ENCODE measurements around the gene DNAH14. TPM values are rescaled to one million over a fixed set of nuclear protein-coding genes. Genes with fewer than 3 reads are reported as not detected.

Gene DNAH14
- polyA plus RNA-seq, 1 experiment = 11.1 TPM

DNA sequence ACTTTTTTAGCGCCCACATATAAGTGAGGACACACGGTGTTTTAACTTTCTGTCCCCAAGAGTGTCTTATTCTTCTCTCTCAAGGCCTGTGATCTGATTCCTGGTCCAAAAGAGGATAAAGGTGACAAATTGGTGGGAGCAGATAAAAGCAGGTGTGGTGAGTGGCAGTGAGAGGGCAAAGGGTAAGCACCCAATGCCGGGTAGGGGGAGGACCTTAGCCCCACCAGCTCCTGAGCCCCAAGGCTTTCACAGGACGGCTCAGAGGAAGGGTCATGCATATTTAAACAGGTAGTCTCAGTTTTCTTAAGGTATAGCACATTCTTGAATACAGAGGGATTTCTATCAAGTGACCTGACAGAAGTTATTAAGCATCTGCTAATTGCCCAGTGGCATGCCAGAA lies 478.8 kb downstream of the DNAH14 start:
- DNase-seq (ENCODE audit: low read depth, low spot score) = no peak
- ChIA-PET POLR2A (no interaction called here), CTCF (no interaction called here)
- no peak overlapping the region for H3K4me3 ChIP-seq (ENCODE audit: low read depth, low read length)
- no peaks in the 10 kb centered on the region for H3K27me3 ChIP-seq (ENCODE audit: control insufficient read depth, insufficient read depth, low read length)
- TF ChIP-seq, protein P1, sequence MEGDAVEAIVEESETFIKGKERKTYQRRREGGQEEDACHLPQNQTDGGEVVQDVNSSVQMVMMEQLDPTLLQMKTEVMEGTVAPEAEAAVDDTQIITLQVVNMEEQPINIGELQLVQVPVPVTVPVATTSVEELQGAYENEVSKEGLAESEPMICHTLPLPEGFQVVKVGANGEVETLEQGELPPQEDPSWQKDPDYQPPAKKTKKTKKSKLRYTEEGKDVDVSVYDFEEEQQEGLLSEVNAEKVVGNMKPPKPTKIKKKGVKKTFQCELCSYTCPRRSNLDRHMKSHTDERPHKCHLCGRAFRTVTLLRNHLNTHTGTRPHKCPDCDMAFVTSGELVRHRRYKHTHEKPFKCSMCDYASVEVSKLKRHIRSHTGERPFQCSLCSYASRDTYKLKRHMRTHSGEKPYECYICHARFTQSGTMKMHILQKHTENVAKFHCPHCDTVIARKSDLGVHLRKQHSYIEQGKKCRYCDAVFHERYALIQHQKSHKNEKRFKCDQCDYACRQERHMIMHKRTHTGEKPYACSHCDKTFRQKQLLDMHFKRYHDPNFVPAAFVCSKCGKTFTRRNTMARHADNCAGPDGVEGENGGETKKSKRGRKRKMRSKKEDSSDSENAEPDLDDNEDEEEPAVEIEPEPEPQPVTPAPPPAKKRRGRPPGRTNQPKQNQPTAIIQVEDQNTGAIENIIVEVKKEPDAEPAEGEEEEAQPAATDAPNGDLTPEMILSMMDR (IDR thresholded peaks at IDR 0.05; ENCODE audit: low read depth, low read length) = no peak
- H3K27ac ChIP-seq (ENCODE audit: low read depth, low read length) = no peak overlapping the region
- no peaks in the 10 kb centered on the region for H3K9me3 ChIP-seq (ENCODE audit: control insufficient read depth, insufficient read depth, low read length)

DNA sequence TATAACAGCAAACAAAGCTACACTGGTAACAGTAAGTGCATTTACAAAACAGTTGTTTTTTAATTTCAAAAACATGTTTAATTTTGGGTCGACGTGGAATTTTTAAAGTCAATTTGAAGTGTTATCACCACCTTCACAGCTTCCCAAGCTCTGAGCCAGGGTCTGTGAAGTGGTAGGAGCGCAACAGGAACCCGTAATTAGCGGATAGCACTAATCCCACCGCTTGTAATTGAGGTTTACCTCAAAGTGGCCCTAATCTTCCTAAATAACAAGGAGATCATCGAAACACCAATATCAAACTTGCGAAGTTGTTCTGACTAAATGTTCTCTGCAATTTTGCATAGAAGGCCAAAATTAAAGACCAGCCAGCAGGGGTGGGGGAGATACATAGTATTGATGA lies 479.6 kb downstream of the DNAH14 start:
- DNase-seq (ENCODE audit: low read depth, low spot score) = no peak
- CTCF ChIA-PET = interaction anchor here (0.9 kb wide), 1 partner anchor 66 kb away, joined by 3 read pairs; no protein-coding TSS in a partner anchor
- Histone ChIP-seq H3K9me3 (ENCODE audit: control insufficient read depth, insufficient read depth, low read length) (no peaks in the 10 kb centered on the region), H3K27ac (ENCODE audit: low read depth, low read length) (no peak overlapping the region), H3K4me3 (ENCODE audit: low read depth, low read length) (no peak overlapping the region), H3K27me3 (ENCODE audit: control insufficient read depth, insufficient read depth, low read length) (no peaks in the 10 kb centered on the region)
- TF ChIP-seq, protein P1 (IDR thresholded peaks at IDR 0.05; ENCODE audit: low read depth, low read length) = no peak
- POLR2A ChIA-PET = no interaction called here

DNA sequence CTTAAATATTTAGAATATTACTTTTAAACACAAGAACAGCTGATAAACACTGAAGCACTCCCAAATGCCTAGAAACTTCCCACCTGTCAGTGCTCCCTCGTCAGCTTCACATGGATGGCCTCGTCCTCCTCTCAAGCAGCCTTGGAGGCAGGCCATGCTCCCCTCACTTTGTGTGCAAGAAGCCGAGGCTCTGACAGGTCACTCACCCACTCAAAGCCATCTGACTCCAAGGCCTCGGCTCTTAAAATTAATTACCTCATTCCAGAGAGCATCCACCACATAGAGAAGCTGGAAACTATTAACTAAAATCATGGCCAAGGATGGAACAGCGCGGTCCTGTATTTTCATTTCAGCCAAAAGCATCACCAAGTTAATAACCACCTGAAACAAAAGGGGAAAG lies 480.6 kb downstream of the DNAH14 start:
- CTCF ChIA-PET = interaction anchor here (0.6 kb wide), 1 partner anchor 87 kb away, joined by 3 read pairs; no protein-coding TSS in a partner anchor
- H3K27me3 ChIP-seq (ENCODE audit: control insufficient read depth, insufficient read depth, low read length) = no peaks in the 10 kb centered on the region
- H3K27ac ChIP-seq (ENCODE audit: low read depth, low read length) = no peak overlapping the region
- no peak for DNase-seq (ENCODE audit: low read depth, low spot score)
- POLR2A ChIA-PET = no interaction called here
- TF ChIP-seq, protein P1 (IDR thresholded peaks at IDR 0.05; ENCODE audit: low read depth, low read length) = no peak
- H3K9me3 ChIP-seq (ENCODE audit: control insufficient read depth, insufficient read depth, low read length) = no peaks in the 10 kb centered on the region
- H3K4me3 ChIP-seq (ENCODE audit: low read depth, low read length) = no peak overlapping the region

DNA sequence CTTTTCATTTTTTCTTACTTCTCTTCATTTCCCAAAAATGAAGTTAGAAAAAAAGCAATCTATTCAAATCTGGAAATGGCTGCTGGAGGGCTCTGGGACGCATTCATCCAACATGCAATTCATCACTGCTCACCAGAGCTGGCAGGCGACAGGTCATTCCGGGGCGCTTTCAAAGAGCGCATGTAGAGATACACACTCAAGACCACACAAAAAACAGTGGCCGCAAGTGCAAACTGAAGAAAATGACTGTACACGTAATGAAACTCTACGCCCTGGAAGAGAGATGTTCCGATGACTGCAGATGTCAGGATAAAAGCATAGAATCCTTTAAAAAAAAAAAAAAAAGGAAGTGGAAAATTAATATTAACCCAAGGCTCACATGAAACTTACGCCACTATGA lies 482.8 kb downstream of the DNAH14 start:
- Histone ChIP-seq H3K27me3 (ENCODE audit: control insufficient read depth, insufficient read depth, low read length) (no peaks in the 10 kb centered on the region), H3K9me3 (ENCODE audit: control insufficient read depth, insufficient read depth, low read length) (no peaks in the 10 kb centered on the region), H3K4me3 (ENCODE audit: low read depth, low read length) (no peak overlapping the region), H3K27ac (ENCODE audit: low read depth, low read length) (no peak overlapping the region)
- TF ChIP-seq, protein P1 (IDR thresholded peaks at IDR 0.05; ENCODE audit: low read depth, low read length) = no peak
- CTCF ChIA-PET = no interaction called here
- POLR2A ChIA-PET = no interaction called here
- no peak for DNase-seq (ENCODE audit: low read depth, low spot score)

DNA sequence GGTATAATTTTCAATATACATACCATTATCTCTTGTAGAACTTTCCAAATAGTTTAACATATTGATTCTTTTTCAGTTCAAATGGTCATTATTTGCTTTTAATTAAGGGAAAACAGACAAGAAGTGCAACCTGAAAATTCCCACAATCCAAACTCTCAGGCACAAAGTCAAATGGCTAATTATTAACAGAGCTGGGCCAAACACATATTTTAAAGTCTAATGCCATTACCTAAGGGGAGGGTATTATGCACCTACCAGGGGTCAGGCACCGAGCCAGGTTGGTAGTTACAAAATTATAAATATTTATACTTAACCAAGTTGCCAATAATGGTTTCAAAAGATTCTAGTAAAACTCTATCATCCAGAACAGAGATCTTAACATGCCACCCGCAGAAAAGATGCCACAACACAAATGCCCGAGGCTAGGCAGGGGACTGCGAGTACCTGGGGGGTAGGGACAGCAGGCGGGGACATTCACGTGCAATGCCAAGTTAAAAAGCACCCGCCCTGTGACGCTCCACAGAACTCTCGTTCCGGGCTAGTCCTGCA lies 483.4 kb downstream of the DNAH14 start:
- TF ChIP-seq, protein P1 (IDR thresholded peaks at IDR 0.05; ENCODE audit: low read depth, low read length) = no peak
- H3K4me3 ChIP-seq (ENCODE audit: low read depth, low read length) = no peak overlapping the region
- H3K27ac ChIP-seq (ENCODE audit: low read depth, low read length) = no peak overlapping the region
- POLR2A ChIA-PET = no interaction called here
- DNase-seq (ENCODE audit: low read depth, low spot score) = no peak
- H3K9me3 ChIP-seq (ENCODE audit: control insufficient read depth, insufficient read depth, low read length) = no peaks in the 10 kb centered on the region
- no peaks in the 10 kb centered on the region for H3K27me3 ChIP-seq (ENCODE audit: control insufficient read depth, insufficient read depth, low read length)
- CTCF ChIA-PET = no interaction called here
